ENCODE measurements around the gene HSCB. TPM values are rescaled to one million over a fixed set of nuclear protein-coding genes. Genes with fewer than 3 reads are reported as not detected.
"Not testable (repeated sequence)": the region's sequence is repeated elsewhere in the genome, so short reads cannot be mapped to it uniquely, and the experiment has no call there.

The HSCB gene
- total RNA-seq, 1 donor from 2014 or later = 16.6 TPM

DNA sequence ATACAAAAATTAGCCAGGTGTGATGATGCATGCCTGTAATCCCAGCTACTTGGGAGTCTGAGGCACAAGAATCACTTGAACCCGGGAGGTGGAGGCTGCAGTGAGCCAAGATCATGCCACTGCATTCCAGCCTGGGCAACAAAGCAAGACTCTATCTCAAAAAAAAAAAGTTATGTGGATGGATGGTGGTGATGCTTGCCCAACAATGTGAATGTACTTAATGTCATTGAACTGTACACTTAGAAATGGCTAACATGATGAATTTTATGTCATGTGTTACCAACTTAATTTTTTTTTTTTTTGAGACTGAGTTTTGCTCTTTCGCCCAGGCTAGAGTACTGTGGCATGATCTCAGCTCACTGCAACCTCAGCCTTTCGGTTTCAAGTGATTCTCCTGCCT lies 12.7 kb downstream of the HSCB start:
- H3K36me3 Mint-ChIP-seq (ENCODE audit: low read depth) = peaks cover 13% of the 10 kb centered on the region
- H3K4me3 Mint-ChIP-seq; H3K9me3 Mint-ChIP-seq; H3K27ac Mint-ChIP-seq; DNase-seq (ENCODE audit: low spot score); H3K4me1 Mint-ChIP-seq (ENCODE audit: low read depth); H3K27me3 Mint-ChIP-seq (ENCODE audit: insufficient read depth); intact Hi-C loops (cut with micrococcal nuclease): not testable (repeated sequence)

DNA sequence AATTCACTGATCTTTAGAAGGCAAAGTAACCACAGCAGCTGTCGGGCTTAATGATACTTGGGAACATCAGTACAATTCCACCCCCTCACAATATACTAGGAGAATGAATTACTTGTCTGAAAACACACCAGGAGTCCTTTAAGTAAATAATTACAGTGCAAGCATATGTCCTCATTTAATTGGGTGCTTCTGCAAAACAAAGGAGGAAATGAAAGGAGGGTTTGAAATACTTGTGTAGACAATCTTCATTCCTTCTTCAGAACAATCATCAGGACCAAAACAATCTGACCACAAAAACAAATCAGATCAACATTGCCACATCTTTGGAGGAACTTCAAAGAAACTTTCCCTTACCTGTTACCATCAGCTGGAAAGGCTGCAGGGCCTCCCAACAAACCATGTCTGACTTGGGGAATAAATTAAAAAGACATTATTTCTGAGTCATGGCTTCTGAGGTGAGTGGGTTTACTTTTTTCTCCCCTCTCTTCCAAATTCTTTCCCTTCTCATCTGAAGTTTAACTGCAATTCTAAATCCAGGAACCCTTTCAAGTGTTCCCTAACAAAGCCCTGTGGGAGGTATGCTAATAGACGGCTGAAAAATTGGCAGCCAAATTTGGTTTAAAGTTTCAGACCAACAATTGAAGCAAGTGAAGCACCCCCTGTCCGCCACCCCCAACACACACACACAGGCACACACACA lies 18.2 kb downstream of the HSCB start:
- Mint-ChIP-seq H3K36me3 (ENCODE audit: low read depth) (peaks cover 5% of the 10 kb centered on the region), H3K27me3 (ENCODE audit: insufficient read depth) (no peaks in the 10 kb centered on the region), H3K27ac (no peak overlapping the region), H3K4me3 (no peak overlapping the region), H3K9me3 (no peaks in the 10 kb centered on the region), H3K4me1 (ENCODE audit: low read depth) (peaks cover 4% of the 10 kb centered on the region)
- DNase-seq (ENCODE audit: low spot score) = no peak
- intact Hi-C loops (cut with micrococcal nuclease) = no loop called here

DNA sequence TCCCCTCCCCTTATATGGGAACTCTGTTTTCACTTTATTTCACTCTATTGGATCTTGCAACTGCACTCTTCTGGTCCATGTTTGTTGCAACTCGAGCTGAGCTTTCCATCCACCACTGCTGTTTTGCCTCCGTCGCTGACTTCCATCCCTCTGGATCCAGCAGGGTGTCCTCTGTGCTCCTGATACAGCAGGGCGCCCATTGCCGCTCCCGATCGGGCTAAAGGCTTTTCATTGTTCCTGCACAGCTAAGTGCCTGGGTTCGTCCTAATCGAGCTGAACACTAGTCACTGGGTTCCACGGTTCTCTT lies 19.6 kb downstream of the HSCB start:
- no peaks in the 10 kb centered on the region for H3K27me3 Mint-ChIP-seq (ENCODE audit: insufficient read depth)
- no peaks in the 10 kb centered on the region for H3K9me3 Mint-ChIP-seq
- peaks cover 4% of the 10 kb centered on the region for H3K4me1 Mint-ChIP-seq (ENCODE audit: low read depth)
- H3K27ac Mint-ChIP-seq = no peak overlapping the region
- DNase-seq (ENCODE audit: low spot score) = no peak
- H3K4me3 Mint-ChIP-seq = no peak overlapping the region
- intact Hi-C loops (cut with micrococcal nuclease) = no loop called here
- peaks cover 5% of the 10 kb centered on the region for H3K36me3 Mint-ChIP-seq (ENCODE audit: low read depth)

DNA sequence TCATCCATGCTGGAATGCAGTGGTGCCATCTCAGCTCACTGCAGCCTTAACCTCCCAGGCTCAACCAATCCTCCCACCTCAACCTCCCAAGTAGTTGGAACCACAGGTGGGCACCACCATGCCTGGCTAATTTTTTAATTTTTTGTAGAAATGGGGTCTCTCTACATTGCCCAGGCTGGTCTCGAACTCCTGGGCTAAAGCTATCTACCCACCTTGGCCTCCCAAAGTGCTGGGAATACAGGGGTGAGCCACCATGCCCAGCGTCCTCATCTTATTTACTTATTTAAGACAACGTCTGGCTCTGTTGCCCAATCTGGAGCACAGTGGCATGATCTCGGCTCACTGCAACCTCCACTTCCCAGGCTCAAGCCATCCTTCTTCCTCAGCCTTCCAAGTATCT lies 20.2 kb downstream of the HSCB start:
- H3K27me3 Mint-ChIP-seq (ENCODE audit: insufficient read depth); H3K9me3 Mint-ChIP-seq; DNase-seq (ENCODE audit: low spot score); H3K36me3 Mint-ChIP-seq (ENCODE audit: low read depth); H3K4me1 Mint-ChIP-seq (ENCODE audit: low read depth); H3K27ac Mint-ChIP-seq; intact Hi-C loops (cut with micrococcal nuclease); H3K4me3 Mint-ChIP-seq: not testable (repeated sequence)

DNA sequence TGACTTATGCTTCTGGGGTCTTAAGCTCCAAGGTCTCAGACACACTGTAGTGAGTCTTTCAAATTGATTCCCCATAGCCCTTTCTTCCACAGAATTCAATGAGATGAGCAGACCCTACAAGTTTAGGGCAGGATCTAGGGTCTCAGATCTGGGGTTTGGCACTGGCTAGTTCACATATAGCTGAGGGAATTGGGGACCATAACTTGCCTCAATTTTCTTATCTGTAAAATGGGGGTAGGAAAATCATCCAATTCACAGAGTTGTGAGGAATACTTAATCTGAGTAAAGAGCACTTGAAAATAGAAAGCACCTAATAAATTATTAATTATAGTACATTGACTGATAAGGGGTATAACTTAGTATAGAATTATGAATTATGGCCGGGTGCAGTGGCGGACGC lies 24.8 kb downstream of the HSCB start:
- peaks cover 4% of the 10 kb centered on the region for H3K27me3 Mint-ChIP-seq (ENCODE audit: insufficient read depth)
- intact Hi-C loops (cut with micrococcal nuclease) = no loop called here
- no peak overlapping the region for H3K4me3 Mint-ChIP-seq
- peaks cover 2% of the 10 kb centered on the region for H3K36me3 Mint-ChIP-seq (ENCODE audit: low read depth)
- H3K9me3 Mint-ChIP-seq = peaks cover 5% of the 10 kb centered on the region
- no peak for DNase-seq (ENCODE audit: low spot score)
- H3K27ac Mint-ChIP-seq = no peak overlapping the region
- no peaks in the 10 kb centered on the region for H3K4me1 Mint-ChIP-seq (ENCODE audit: low read depth)

DNA sequence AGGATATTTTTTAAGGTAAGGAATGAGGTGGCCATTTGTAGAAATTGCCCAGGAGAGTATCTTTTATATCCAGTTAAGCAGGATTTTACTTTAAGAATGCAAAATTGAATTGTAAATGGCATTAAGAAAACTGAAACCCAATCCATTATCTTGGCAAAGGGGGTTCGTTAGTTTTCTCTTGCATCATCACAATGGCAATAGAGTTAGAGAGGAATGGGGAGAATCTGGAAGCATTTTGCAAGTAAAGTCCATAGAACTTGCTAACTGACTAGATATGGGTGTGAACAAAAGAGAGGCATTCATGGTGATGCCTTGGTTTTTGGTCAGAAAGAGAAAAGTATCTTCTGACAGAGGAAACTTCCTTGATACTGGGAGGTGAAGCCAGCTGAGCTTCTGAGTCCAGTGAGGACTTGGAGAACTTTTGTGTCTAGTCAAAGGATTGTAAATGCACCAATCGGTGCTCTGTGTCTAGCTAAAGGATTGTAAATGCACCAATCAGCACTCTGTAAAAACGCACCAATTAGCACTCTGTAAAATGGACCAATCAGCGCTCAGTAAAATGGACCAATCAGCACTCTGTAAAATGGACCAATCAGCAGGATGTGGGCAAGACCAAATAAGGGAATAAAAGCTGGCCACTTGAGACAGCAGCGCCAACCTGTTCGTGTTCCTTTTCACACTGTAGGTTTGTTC lies 27.0 kb downstream of the HSCB start:
- Mint-ChIP-seq H3K4me1 (ENCODE audit: low read depth) (peaks cover 7% of the 10 kb centered on the region), H3K9me3 (peaks cover 5% of the 10 kb centered on the region), H3K36me3 (ENCODE audit: low read depth) (peaks cover 8% of the 10 kb centered on the region), H3K27ac (no peak overlapping the region), H3K27me3 (ENCODE audit: insufficient read depth) (peaks cover 4% of the 10 kb centered on the region), H3K4me3 (no peak overlapping the region)
- DNase-seq (ENCODE audit: low spot score) = no peak
- intact Hi-C loops (cut with micrococcal nuclease) = no loop called here

DNA sequence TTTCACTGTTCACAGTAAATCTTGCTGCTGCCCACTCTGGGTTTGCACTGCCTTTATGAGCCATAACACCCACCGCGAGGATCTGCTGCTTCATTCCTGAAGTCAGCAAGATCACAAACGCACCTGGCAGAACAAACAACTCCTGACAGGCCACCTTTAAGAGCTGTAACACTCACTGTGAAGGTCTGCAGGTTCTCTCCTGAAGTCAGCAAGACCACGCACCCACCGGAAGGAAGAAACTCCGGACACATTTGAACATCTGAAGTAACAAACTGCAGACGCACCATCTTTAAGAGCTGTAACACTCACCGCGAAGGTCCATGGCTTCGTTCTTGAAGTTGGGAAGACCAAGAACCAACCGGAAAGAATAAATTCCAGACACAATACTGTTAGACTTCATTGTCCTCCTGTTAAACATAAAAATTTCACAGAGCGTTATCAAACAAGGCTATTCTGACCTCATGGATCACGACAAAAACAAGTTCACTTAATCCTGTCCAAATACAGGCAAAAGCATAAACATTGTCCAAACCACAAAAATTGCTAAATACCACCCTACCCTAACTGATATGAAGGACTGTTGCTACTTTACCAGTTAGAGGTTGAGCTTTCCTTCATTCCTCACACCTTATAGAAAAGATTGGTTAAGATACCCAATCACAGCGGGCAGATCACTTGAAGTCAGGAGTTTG lies 27.7 kb downstream of the HSCB start:
- no peak for DNase-seq (ENCODE audit: low spot score)
- H3K4me1 Mint-ChIP-seq (ENCODE audit: low read depth) = peaks cover 12% of the 10 kb centered on the region
- H3K27me3 Mint-ChIP-seq (ENCODE audit: insufficient read depth) = peaks cover 4% of the 10 kb centered on the region
- H3K36me3 Mint-ChIP-seq (ENCODE audit: low read depth) = peaks cover 10% of the 10 kb centered on the region
- no peak overlapping the region for H3K27ac Mint-ChIP-seq
- peaks cover 5% of the 10 kb centered on the region for H3K9me3 Mint-ChIP-seq
- intact Hi-C loops (cut with micrococcal nuclease) = no loop called here
- no peak overlapping the region for H3K4me3 Mint-ChIP-seq

DNA sequence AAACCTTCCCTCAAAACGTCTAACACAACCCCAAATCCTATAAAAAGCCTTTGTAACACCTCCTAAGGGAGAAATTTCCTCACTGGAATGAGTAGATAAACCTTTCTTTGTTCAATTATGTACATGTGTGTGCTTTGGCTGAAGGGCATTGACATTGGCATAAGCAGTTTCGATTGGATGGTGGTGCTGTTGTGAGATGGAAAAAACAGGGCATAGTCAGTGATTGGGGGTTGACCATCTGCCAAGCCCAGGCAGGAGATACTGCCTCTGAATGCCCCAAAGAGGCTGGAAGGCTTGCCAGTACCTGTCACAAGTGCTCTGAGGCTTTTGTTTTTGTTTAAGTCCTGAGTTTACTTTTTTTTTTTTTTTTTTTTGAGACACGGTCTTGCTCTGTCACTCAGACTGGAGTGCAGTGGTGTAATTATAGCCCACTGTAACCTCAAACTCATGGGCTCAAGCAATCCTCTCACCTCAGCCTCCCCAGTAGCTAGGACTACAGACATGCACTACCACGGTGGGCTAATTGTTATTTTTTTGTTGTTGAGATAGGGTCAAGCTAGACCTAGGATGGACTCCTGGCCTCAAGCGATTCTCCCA lies 29.5 kb downstream of the HSCB start:
- H3K4me1 Mint-ChIP-seq (ENCODE audit: low read depth) = peaks cover 22% of the 10 kb centered on the region
- H3K36me3 Mint-ChIP-seq (ENCODE audit: low read depth) = peaks cover 24% of the 10 kb centered on the region
- intact Hi-C loops (cut with micrococcal nuclease) = no loop called here
- H3K4me3 Mint-ChIP-seq = no peak overlapping the region
- no peak for DNase-seq (ENCODE audit: low spot score)
- peaks cover 4% of the 10 kb centered on the region for H3K27me3 Mint-ChIP-seq (ENCODE audit: insufficient read depth)
- H3K9me3 Mint-ChIP-seq = peaks cover 5% of the 10 kb centered on the region
- H3K27ac Mint-ChIP-seq = no peak overlapping the region

DNA sequence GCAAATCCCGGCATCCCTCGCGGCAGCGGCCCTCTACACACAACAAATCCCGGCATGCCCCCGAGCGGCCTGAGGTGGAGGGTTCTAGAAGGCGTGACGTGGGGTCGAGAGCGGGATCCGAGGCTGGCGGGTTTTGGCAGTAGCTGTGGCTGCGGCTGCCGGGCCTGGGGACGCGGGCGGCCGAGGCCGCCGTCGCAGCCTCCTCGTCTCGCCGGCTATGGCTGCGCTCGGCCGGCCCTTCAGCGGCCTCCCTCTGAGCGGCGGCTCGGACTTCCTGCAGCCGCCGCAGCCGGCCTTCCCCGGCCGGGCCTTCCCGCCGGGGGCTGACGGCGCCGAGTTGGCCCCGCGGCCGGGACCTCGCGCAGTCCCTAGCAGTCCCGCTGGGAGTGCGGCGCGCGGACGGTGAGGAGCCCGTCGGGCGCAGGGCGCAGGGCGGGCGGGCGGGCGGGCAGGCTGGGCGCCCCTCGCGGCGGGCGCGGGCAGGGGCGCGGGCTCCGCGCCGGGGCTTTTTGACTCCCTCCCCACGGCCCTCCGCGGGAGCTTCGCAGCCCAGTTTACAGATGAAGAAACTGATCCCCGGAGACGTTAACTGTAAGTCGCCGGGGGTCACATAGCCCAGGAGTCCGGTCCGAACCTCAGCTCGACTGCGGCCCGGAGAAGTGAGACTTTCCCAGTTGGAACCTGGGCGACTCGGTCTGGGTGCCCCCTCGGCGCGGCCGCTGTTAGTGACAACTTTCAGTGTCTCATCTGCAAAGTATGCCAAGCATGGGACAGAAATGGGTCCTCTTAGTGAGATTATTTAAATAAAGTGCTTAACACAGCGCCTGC lies 31.0 kb downstream of the HSCB start, which contains the start of gene CCDC117:
Gene CCDC117, plus strand, starts transcription at position 63 of the 828 bp plus-strand sequence. Its CDS starts 155 bp downstream, at position 218.
- DNase-seq (ENCODE audit: low spot score) = peak; percentile 90
- Mint-ChIP-seq H3K36me3 (ENCODE audit: low read depth) (peaks cover 26% of the 10 kb centered on the region), H3K27me3 (ENCODE audit: insufficient read depth) (peaks cover 4% of the 10 kb centered on the region), H3K4me3 (peak within 1 kb of the TSS; percentile 100), H3K4me1 (ENCODE audit: low read depth) (peaks cover 22% of the 10 kb centered on the region), H3K27ac (peak within 1 kb of the TSS; percentile 100), H3K9me3 (peaks cover 5% of the 10 kb centered on the region)
- intact Hi-C loops (cut with micrococcal nuclease) = loop anchor here (1.0 to 2.0 kb wide), 8 partner anchors 26 to 496 kb away; partner anchors contain the start of genes EWSR1, HSCB and ZNRF3

DNA sequence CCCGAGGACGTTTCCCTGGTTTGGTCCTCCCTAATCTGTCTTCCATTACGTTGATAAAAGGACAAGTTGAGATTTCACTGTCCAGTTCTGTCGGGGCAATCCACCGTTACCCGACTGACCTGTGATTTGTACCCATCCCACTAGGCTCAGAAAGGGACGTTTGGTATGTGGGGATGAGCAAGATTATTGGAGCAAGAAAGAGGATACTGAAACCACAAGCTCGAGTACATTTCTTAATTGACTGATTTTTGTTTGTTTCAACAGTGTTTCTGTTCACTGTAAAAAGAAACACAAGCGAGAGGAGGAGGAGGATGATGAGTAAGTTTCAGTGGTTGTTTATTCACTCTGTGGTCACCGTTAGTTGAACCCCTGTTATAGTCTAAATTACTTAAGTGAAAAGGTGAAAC lies 31.6 kb downstream of the HSCB start:
- H3K27ac Mint-ChIP-seq = peak overlapping the region; percentile 100
- H3K4me1 Mint-ChIP-seq (ENCODE audit: low read depth) = peaks cover 22% of the 10 kb centered on the region

DNA sequence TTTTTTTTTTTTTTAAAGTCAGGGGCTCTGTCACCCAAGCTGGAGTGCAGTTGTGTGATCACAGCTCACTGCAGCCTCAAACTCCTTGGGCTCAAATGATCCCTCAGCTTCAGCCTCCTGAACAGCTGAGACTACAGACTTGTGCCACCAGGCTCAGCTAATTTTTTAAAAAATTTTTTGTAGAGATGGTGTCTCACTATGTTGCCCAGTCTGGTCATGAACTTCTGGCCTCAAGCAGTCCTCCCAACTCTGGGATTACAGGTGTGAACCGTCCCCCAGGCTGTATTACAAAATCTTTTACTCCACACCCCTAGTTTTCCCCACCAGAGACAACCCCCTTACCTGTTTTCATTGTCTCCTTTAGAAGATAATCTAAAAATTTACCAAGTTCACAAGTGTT lies 32.5 kb downstream of the HSCB start:
- Mint-ChIP-seq H3K27me3 (ENCODE audit: insufficient read depth) (peaks cover 4% of the 10 kb centered on the region), H3K36me3 (ENCODE audit: low read depth) (peaks cover 29% of the 10 kb centered on the region), H3K4me1 (ENCODE audit: low read depth) (peaks cover 25% of the 10 kb centered on the region), H3K4me3 (peak overlapping the region; percentile 100), H3K9me3 (peaks cover 5% of the 10 kb centered on the region), H3K27ac (peak overlapping the region; percentile 51)
- no peak for DNase-seq (ENCODE audit: low spot score)
- intact Hi-C loops (cut with micrococcal nuclease) = no loop called here

More for the DNA sequence above, 31.6 kb downstream of the HSCB start:
- peaks cover 5% of the 10 kb centered on the region for H3K9me3 Mint-ChIP-seq
- H3K36me3 Mint-ChIP-seq (ENCODE audit: low read depth) = peaks cover 29% of the 10 kb centered on the region
- H3K27me3 Mint-ChIP-seq (ENCODE audit: insufficient read depth) = peaks cover 4% of the 10 kb centered on the region
- no peak for DNase-seq (ENCODE audit: low spot score)
- H3K4me3 Mint-ChIP-seq = peak overlapping the region; percentile 100
- intact Hi-C loops (cut with micrococcal nuclease) = loop anchor here (1.0 to 2.0 kb wide), 6 partner anchors 26 to 495 kb away; partner anchors contain the start of gene EWSR1

DNA sequence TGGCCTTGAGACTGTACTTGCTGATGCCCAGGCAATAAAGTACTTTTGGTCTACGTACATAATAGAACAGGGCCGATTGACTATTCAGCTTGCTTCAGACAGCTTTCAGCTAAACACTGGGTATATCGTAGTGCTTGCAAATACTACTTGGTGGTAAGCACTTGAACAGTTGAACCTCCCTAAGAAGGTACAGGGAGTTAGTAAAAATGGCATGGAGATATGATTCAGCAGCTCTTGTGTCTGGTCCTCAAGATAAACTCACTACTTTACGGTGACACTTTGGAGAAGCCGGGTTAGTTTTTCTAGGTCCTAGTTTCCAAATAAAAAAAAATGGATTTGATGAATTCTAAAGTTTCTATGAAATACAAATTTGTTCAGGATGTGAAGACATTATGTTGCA lies 38.0 kb downstream of the HSCB start:
- peaks cover 43% of the 10 kb centered on the region for H3K36me3 Mint-ChIP-seq (ENCODE audit: low read depth)

More for the DNA sequence above, 38.0 kb downstream of the HSCB start:
- Mint-ChIP-seq H3K4me1 (ENCODE audit: low read depth) (peaks cover 23% of the 10 kb centered on the region), H3K27ac (no peak overlapping the region), H3K9me3 (no peaks in the 10 kb centered on the region), H3K27me3 (ENCODE audit: insufficient read depth) (no peaks in the 10 kb centered on the region), H3K4me3 (no peak overlapping the region)
- DNase-seq (ENCODE audit: low spot score) = no peak
- intact Hi-C loops (cut with micrococcal nuclease) = no loop called here

Data from activated T-helper 1 cell treated with anti-CD3 and anti-CD28 coated beads, Interleukin-12 subunit alpha, Interleukin-12 subunit beta, Interleukin-2, Interleukin-4 antibody, amounts not matched to agents 30 ng/mL and 10 ng/mL and 1 ng/mL, durations not matched to agents 14 hours and 24 hours and 36 hours (primary cell).